ENCODE results near the gene BFSP1.
A peak's percentile ranks its signal among the peaks of the same experiment; 100 is the strongest.

The BFSP1 gene

GRCh38 chr20:17559338-17559737 is 28.2 kb upstream of the BFSP1 start:
- Histone ChIP-seq H3K4me3 (ENCODE audit: low read depth, low read length) (no peak overlapping the region), H3K27me3 (no peaks in the 10 kb centered on the region), H3K9me3 (no peaks in the 10 kb centered on the region), H3K4me1 (no peaks in the 10 kb centered on the region; the same call in 1 of the 2 replicates), H3K36me3 (no peaks in the 10 kb centered on the region)
- no peak for TF ChIP-seq CTCF (IDR thresholded peaks at IDR 0.05; ENCODE audit: low read depth, low read length)
- no peak for DNase-seq

DNA sequence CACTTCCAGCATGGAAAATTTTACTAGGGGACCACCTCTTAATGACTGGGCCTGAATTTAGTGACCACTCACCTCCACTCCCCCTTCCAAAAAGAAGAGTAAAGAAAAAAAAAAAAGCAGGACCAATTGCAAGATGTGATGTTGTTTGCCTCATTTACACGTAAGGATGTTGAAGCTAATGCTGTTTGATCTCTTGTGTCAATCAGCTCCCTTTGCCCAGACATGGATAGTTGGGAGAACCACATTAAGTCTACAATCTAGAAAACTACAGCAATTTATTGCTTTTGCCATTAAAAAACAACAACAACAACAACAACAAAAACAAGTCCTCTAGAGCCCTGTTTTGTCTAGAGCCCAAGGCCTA is 27.7 kb upstream of the BFSP1 start:
- Histone ChIP-seq H3K4me1 (no peaks in the 10 kb centered on the region; the same call in 1 of the 2 replicates), H3K4me3 (ENCODE audit: low read depth, low read length) (no peak overlapping the region), H3K27me3 (no peaks in the 10 kb centered on the region), H3K9me3 (no peaks in the 10 kb centered on the region), H3K36me3 (no peaks in the 10 kb centered on the region)
- no peak for DNase-seq
- no peak for TF ChIP-seq CTCF (IDR thresholded peaks at IDR 0.05; ENCODE audit: low read depth, low read length)

GRCh38 chr20:17558154-17558940 is 27.2 kb upstream of the BFSP1 start:
- Histone ChIP-seq H3K4me1 (no peaks in the 10 kb centered on the region; the same call in 1 of the 2 replicates), H3K36me3 (no peaks in the 10 kb centered on the region), H3K4me3 (ENCODE audit: low read depth, low read length) (no peak overlapping the region), H3K9me3 (no peaks in the 10 kb centered on the region), H3K27me3 (no peaks in the 10 kb centered on the region)
- no peak for DNase-seq
- TF ChIP-seq CTCF (IDR thresholded peaks at IDR 0.05; ENCODE audit: low read depth, low read length): no peak

DNA sequence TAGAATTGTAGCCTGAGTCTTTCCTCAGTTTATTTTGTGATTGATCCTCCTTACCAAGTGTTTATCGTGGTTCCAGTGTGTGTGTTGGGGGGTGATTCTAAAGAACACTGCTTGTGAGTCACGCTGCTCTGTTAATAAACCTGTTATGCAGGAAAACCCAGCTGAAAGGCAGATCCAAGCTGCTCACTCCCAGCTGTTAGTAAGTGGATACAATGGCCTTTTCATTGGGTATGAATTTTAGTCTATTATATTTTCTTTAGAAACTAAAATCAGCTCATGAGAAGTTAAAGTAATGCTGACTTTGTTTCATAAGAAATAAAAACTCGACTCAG is 26.5 kb upstream of the BFSP1 start:
- Histone ChIP-seq H3K36me3 (no peaks in the 10 kb centered on the region), H3K27me3 (no peaks in the 10 kb centered on the region), H3K9me3 (no peaks in the 10 kb centered on the region), H3K4me3 (ENCODE audit: low read depth, low read length) (no peak overlapping the region), H3K4me1 (no peaks in the 10 kb centered on the region; the same call in 1 of the 2 replicates)
- no peak for TF ChIP-seq CTCF (IDR thresholded peaks at IDR 0.05; ENCODE audit: low read depth, low read length)
- no peak for DNase-seq

DNA sequence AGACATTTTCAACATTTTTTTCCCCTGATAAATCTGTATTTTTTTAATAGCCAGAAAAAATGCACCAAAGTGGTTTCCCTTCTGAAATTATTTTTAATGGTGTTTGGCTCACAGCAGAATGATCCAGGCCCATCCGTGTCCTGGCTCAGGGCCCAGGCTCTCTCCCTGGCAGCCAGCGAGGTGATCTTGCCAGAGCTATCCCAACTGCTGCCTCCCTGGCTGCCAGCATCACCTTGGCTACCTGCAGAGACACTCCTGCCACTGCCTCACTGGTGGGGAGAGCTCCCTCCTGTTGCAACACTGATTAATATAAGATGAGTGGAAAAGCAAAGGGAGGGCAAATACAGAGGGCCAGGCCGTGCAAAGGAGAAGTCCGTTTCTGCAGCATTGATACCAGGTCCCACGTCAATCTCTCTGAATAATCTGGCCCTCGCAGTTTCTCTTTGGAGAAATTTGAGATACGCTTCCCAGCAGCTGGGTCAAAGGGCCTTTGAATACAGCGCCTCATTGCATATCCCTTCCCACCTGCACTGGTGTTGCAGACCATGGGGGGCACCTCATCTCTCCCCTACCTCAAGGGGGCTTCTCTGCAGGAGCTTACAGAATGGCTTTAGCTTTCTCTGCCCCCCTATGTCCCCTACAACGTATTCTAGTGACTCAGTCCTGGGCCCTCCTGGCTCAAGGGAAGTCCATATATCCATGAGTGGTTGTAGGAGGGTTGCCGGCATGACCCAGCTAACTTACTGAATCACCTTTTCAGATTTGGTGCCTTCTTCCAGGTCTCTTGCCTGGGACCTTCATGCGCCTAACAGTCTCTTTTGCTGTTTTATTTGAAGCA is 25.9 kb upstream of the BFSP1 start:
- no peaks in the 10 kb centered on the region for H3K9me3 ChIP-seq
- H3K27me3 ChIP-seq: no peaks in the 10 kb centered on the region
- peak; percentile 53 for DNase-seq
- TF ChIP-seq CTCF (IDR thresholded peaks at IDR 0.05; ENCODE audit: low read depth, low read length): no peak
- H3K36me3 ChIP-seq: no peaks in the 10 kb centered on the region
- H3K4me3 ChIP-seq (ENCODE audit: low read depth, low read length): no peak overlapping the region
- no peaks in the 10 kb centered on the region; the same call in 1 of the 2 replicates for H3K4me1 ChIP-seq

DNA sequence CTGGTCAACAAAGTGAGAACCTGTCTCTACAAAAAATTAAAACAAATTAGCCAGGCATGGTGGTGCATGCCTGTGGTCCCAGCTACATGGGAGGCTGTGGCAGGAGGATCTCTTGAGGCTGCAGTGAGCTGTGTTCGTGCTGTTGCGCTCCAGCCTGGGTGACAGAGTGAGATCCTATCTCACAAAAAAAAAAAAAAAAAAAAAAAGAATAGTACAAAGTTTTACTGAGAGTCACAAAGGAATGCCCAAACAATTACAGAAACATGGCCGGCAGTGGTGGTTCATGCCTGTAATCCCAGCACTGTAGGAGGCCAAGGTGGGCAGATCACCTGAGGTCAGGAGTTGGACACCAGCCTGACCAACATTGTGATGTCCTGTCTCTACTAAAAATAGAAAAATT is 23.9 kb upstream of the BFSP1 start:
- no peaks in the 10 kb centered on the region for H3K36me3 ChIP-seq
- no peak overlapping the region for H3K4me3 ChIP-seq (ENCODE audit: low read depth, low read length)
- no peaks in the 10 kb centered on the region; the same call in 1 of the 2 replicates for H3K4me1 ChIP-seq
- H3K27me3 ChIP-seq: no peaks in the 10 kb centered on the region
- no peak for TF ChIP-seq CTCF (IDR thresholded peaks at IDR 0.05; ENCODE audit: low read depth, low read length)
- H3K9me3 ChIP-seq: no peaks in the 10 kb centered on the region
- no peak for DNase-seq
